Esophagus squamous epithelium (tissue), 5 donors: ENCODE data around the gene RAB3D. TPM values are rescaled to one million over a fixed set of nuclear protein-coding genes. Genes with fewer than 3 reads are reported as not detected.

Experiments used
- DNase-seq: peaks from one replicate; lab custom pipeline; 2025; lab: John Stamatoyannopoulos, UW
- H3K27ac ChIP-seq, 4 donors: fragments of 200-600 bp; sonication (generic); one replicate each; pipeline ENCODE4 v1.5.1; 2016 to 2019; ENCODE audit warnings: mild to moderate bottlenecking in 1 of 4
- H3K27me3 ChIP-seq, 4 donors: fragments of 200-600 bp; sonication (generic); 1 replicate in 3 of 4; 2 replicates in 1 of 4; pipeline versions ENCODE4 v1.5.1 to v1.6.0; 2017 to 2021; ENCODE audit warnings: antibody characterized with exemption in 1 of 4
- H3K36me3 ChIP-seq, 3 donors: fragments of 200-600 bp; sonication (generic); one replicate each; pipeline ENCODE4 v1.5.1; 2016 to 2019
- H3K4me1 ChIP-seq, 3 donors: fragments of 200-600 bp; sonication (generic); one replicate each; pipeline ENCODE4 v1.5.1; 2017 to 2019
- H3K4me3 ChIP-seq, 4 donors: fragments of 200-600 bp; sonication (generic); 1 replicate in 3 of 4; 2 replicates in 1 of 4; pipeline ENCODE4 v1.5.1; 2016 to 2019; ENCODE audit warnings: mild to moderate bottlenecking in 2 of 4, moderate library complexity in 1 of 4
- H3K9me3 ChIP-seq, 3 donors: fragments of 200-600 bp; sonication (generic); one replicate each; pipeline ENCODE4 v1.5.1; 2016 to 2019
- POLR2A ChIP-seq, 4 donors: fragments of 450-650 bp; IDR thresholded peaks; one replicate each; pipeline ENCODE4 v1.6.1; 2017; ENCODE audit warnings: antibody characterized with exemption in 4 of 4, mild to moderate bottlenecking in 4 of 4, moderate library complexity in 3 of 4
- WGBS, 2 donors: methylation state at CpG; one replicate each; pipeline ENCODE4 v1.1.5; 2018; 5-methylcytosine and 5-hydroxymethylcytosine counted together
- intact Hi-C: fragments of 100-400 bp; cut with DNase I; formaldehyde crosslinking; loops from one replicate; pipeline ENCODE4 v1.15.0; 2022
- total RNA-seq, 4 donors: library from RNA; depleted of rRNA; stranded (reverse); fragments of >200 nt; gene quantifications; one replicate each; pipeline ENCODE4 v1.1.0, GENCODE V29; 2016
- TF ChIP-seq, protein P1 (sequence below), 6 experiments: fragments of 450-650 bp in 4 of 6; fragments of 200-600 bp in 2 of 6; sonication (generic) in 2 of 6; IDR thresholded peaks; one replicate each; pipeline ENCODE4 v1.5.1; 2016 to 2019; ENCODE audit warnings: antibody characterized with exemption in 6 of 6, mild to moderate bottlenecking in 4 of 6, moderate library complexity in 4 of 6
- donor health status: DM: yes; HTN: yes; CAD: no.

RAB3D gene
- total RNA-seq, 4 donors from 2014 or later, result 55.9 to 90.4 (median 73.8) TPM

DNA sequence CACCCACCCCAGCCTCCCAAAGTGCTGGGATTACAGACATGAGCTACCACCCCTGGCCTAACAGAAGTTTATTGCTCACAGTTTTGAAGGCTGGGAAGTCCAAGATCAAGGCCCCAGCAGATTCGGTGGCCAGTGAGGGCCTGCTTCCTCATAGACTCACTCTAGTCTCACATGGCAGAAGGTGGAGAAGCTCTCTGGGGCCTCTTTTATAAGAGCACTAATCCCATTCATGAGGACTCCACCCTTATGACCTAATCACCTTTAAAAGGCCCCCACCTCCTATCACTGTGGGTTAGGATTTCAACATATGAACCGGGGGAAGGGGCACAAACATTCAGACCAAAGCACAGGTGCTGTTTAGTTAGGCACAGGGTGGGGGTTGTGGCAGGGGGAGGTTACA lies 28.1 kb upstream of the RAB3D start:
- no peak for DNase-seq
- peaks cover 0 to 65% (median 0%) of the 10 kb centered on the region in 3 donors for H3K36me3 ChIP-seq
- TF ChIP-seq, protein P1, sequence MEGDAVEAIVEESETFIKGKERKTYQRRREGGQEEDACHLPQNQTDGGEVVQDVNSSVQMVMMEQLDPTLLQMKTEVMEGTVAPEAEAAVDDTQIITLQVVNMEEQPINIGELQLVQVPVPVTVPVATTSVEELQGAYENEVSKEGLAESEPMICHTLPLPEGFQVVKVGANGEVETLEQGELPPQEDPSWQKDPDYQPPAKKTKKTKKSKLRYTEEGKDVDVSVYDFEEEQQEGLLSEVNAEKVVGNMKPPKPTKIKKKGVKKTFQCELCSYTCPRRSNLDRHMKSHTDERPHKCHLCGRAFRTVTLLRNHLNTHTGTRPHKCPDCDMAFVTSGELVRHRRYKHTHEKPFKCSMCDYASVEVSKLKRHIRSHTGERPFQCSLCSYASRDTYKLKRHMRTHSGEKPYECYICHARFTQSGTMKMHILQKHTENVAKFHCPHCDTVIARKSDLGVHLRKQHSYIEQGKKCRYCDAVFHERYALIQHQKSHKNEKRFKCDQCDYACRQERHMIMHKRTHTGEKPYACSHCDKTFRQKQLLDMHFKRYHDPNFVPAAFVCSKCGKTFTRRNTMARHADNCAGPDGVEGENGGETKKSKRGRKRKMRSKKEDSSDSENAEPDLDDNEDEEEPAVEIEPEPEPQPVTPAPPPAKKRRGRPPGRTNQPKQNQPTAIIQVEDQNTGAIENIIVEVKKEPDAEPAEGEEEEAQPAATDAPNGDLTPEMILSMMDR (IDR thresholded peaks at IDR 0.05), result no peak
- no peak for TF ChIP-seq POLR2A (IDR thresholded peaks at IDR 0.05)
- H3K4me1 ChIP-seq, result no peaks in the 10 kb centered on the region
- no peaks in the 10 kb centered on the region for H3K9me3 ChIP-seq
- 63 to 70% methylated on average over 2 of the region's 2 CpGs for WGBS, 2 donors
- intact Hi-C loops, result no loop called here
- no peaks in the 10 kb centered on the region for H3K27me3 ChIP-seq
- no peak overlapping the region for H3K27ac ChIP-seq
- no peak overlapping the region for H3K4me3 ChIP-seq

DNA sequence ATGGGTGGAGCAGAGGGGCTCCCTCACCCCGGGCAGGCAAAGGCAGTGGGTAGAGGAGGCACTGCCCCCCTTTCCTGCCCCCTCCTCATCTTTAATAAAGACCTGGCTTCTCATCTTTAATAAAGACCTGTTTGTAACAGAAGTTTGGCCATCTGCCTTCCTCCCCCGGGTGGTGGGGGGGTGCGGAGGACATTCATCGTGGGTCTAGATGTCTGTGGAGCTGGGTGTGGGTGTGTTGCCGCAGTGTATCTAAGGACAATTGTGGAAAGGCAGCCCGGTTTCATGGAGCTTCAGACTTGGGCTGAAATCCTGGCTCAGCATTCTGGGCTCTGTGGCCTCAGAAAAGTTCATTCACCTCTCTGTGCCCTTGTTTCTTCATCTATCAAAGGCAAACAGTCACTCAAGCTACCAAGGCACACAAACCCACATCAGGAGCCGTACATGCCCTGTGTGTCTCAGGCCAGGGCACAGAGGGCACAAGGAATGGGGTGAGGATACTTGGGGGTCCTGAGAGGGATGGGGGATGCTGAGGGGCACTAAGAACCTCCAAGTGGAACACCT lies 26.2 kb upstream of the RAB3D start:
- no peak overlapping the region for H3K27ac ChIP-seq
- peaks cover 0 to 12% (median 0%) of the 10 kb centered on the region in 3 donors for H3K4me1 ChIP-seq
- intact Hi-C loops, result no loop called here
- H3K9me3 ChIP-seq, result no peaks in the 10 kb centered on the region
- no peak for TF ChIP-seq POLR2A (IDR thresholded peaks at IDR 0.05)
- TF ChIP-seq, protein P1 (IDR thresholded peaks at IDR 0.05), result no peak
- no peaks in the 10 kb centered on the region for H3K27me3 ChIP-seq
- WGBS, 2 donors, result 62 to 63% methylated on average over 4 to 5 of the region's 7 CpGs
- peaks cover 0 to 69% (median 0%) of the 10 kb centered on the region in 3 donors for H3K36me3 ChIP-seq
- DNase-seq, result no peak
- no peak overlapping the region for H3K4me3 ChIP-seq

- no peak overlapping the region for H3K27ac ChIP-seq
- 62 to 68% methylated on average over 4 to 5 of the region's 5 CpGs for WGBS, 2 donors
- intact Hi-C loops, result no loop called here
- H3K9me3 ChIP-seq, result no peaks in the 10 kb centered on the region
- H3K27me3 ChIP-seq, result no peaks in the 10 kb centered on the region
- H3K36me3 ChIP-seq, result peaks cover 0 to 69% (median 0%) of the 10 kb centered on the region in 3 donors
- H3K4me1 ChIP-seq, result peaks cover 0 to 15% (median 0%) of the 10 kb centered on the region in 3 donors
- DNase-seq, result no peak
- no peak overlapping the region for H3K4me3 ChIP-seq
- TF ChIP-seq, protein P1 (IDR thresholded peaks at IDR 0.05), result no peak
- TF ChIP-seq POLR2A (IDR thresholded peaks at IDR 0.05), result no peak
Measured at GRCh38 chr19:11364935-11365334, 25.5 kb upstream of the RAB3D start.

DNA sequence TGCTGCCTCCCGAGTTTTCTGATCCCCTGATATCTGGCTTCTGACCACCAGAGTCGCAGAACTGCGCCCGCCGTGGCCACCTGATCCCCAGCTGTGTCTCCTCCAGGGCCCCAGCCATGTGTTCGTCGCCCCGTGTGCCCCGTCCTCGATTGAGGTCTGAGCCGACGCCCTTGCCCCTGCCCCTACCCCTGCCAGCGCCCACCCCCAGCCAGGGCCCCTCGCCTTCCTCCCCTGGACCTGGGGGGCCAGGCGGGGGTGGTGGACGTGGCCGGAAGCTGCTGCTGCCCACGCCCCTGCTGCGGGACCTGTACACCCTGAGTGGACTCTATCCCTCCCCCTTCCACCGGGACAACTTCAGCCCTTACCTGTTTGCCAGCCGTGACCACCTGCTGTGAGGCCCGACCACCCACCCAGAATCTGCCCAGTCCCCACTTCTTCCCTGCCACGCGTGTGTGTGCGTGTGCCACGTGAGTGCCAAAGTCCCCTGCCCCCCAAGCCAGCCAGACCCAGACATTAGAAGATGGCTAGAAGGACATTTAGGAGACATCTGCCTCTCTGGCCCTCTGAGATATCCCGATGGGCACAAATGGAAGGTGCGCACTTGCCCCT lies 24.9 kb upstream of the RAB3D start:
- Histone ChIP-seq H3K9me3 (no peaks in the 10 kb centered on the region), H3K27me3 (no peaks in the 10 kb centered on the region), H3K27ac (no peak overlapping the region), H3K36me3 (peaks cover 0 to 68% (median 0%) of the 10 kb centered on the region in 3 donors), H3K4me1 (peaks cover 0 to 21% (median 0%) of the 10 kb centered on the region in 3 donors), H3K4me3 (no peak overlapping the region)
- no peak for TF ChIP-seq POLR2A (IDR thresholded peaks at IDR 0.05)
- TF ChIP-seq, protein P1 (IDR thresholded peaks at IDR 0.05), result no peak
- WGBS, 2 donors, result 87 to 91% methylated on average over 4 to 8 of the region's 28 CpGs
- intact Hi-C loops, result no loop called here
- no peak for DNase-seq

DNA sequence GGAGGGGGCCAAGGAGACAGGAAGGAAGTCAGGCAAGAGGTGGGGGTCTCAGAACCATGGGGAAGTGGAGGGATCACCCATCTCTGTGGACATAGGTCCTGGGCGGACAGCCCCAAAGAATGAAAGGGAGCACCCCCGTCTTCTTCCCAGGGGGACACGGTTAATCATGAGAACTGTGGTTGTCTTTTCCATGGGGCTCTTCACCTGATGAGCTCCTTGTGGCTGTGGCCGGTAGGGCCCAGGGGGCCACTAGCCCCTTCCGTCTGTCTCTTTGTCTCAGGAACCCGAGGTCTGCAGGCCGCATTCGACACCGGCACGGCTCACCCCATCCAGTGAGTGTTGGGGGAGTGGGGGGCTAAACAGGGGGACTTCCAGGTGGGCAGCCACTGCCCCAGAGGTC lies 24.4 kb upstream of the RAB3D start:
- H3K27ac ChIP-seq, result no peak overlapping the region
- 71 to 90% methylated on average over 3 of the region's 10 CpGs for WGBS, 2 donors
- intact Hi-C loops, result no loop called here
- H3K9me3 ChIP-seq, result no peaks in the 10 kb centered on the region
- peaks cover 0 to 70% (median 0%) of the 10 kb centered on the region in 3 donors for H3K36me3 ChIP-seq
- H3K27me3 ChIP-seq, result no peaks in the 10 kb centered on the region
- no peak overlapping the region for H3K4me3 ChIP-seq
- no peak for DNase-seq
- peaks cover 0 to 25% (median 0%) of the 10 kb centered on the region in 3 donors for H3K4me1 ChIP-seq
- TF ChIP-seq, protein P1 (IDR thresholded peaks at IDR 0.05), result no peak
- TF ChIP-seq POLR2A (IDR thresholded peaks at IDR 0.05), result no peak
